ENCODE measurements around the gene PCDHAC2. TPM values are rescaled to one million over a fixed set of nuclear protein-coding genes. Genes with fewer than 3 reads are reported as not detected.

The PCDHAC2 gene
- under 1 TPM; 0.02 to 0.06 TPM for polyA plus RNA-seq

GRCh38 chr5:140966293-140967225 lies at the start of gene PCDHAC2:
PCDHAC2 (plus strand) TSS chr5:140966476; CDS start chr5:140966767, 291 bp downstream.
- Histone ChIP-seq H3K27me3 (ENCODE audit: control insufficient read depth in 1 of 2, insufficient read depth in 2 of 2, low read length in 2 of 2) (peaks cover 0 to 3% of the 10 kb centered on the region in 2 donors), H3K4me3 (ENCODE audit: low read depth in 1 of 2, low read length in 2 of 2) (peak within 1 kb of the TSS; percentile 40 to 50), H3K9me3 (ENCODE audit: control insufficient read depth in 2 of 2, insufficient read depth in 1 of 2, low read depth in 1 of 2, low read length in 1 of 2) (no peaks in the 10 kb centered on the region), H3K36me3 (ENCODE audit: control insufficient read depth in 2 of 2, insufficient read depth in 2 of 2, low read length in 1 of 2) (no peaks in the 10 kb centered on the region), H3K27ac (ENCODE audit: low read depth in 2 of 2, low read length in 1 of 2) (no peak within 1 kb of the TSS), H3K4me1 (ENCODE audit: control insufficient read depth in 2 of 2, insufficient read depth in 2 of 2, low read length in 1 of 2) (peaks cover 3 to 9% of the 10 kb centered on the region in 2 donors)
- WGBS, 2 donors = 4 to 6% methylated on average over 68 to 80 of the region's 80 CpGs

DNA sequence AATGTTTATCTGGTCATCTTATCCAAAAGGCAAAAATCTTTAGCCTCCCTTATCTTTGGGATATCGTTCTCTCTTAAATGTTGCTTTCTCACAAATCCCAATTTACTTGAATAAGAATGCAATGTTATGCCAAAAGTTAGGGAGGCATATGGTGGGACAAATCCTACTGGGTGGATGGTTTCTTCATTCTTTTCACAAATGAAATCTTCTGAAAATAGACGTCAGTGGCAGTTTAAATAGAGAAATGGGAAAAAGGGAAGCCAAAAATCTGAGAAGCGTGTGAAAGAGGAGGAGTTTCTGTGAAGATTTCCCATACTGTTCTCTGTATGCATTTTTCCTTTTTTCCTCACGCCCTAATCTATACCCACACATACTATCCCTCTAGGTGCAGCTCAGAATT lies 42.7 kb upstream of the PCDHAC2 start:
- Histone ChIP-seq H3K4me1 (ENCODE audit: control insufficient read depth in 2 of 2, insufficient read depth in 2 of 2, low read length in 1 of 2) (peaks cover 0 to 13% of the 10 kb centered on the region in 2 donors), H3K4me3 (ENCODE audit: low read depth in 1 of 2, low read length in 2 of 2) (no peak overlapping the region), H3K27ac (ENCODE audit: low read depth in 2 of 2, low read length in 1 of 2) (no peak overlapping the region), H3K9me3 (ENCODE audit: control insufficient read depth in 2 of 2, insufficient read depth in 1 of 2, low read depth in 1 of 2, low read length in 1 of 2) (peaks cover 2 to 13% of the 10 kb centered on the region in 2 donors), H3K27me3 (ENCODE audit: control insufficient read depth in 1 of 2, insufficient read depth in 2 of 2, low read length in 2 of 2) (peaks cover 0 to 6% of the 10 kb centered on the region in 2 donors), H3K36me3 (ENCODE audit: control insufficient read depth in 2 of 2, insufficient read depth in 2 of 2, low read length in 1 of 2) (no peaks in the 10 kb centered on the region)
- 55 to 67% methylated on average over 4 of the region's 4 CpGs for WGBS, 2 donors

- 5 to 7% methylated on average over 41 of the region's 41 CpGs for WGBS, 2 donors
- Histone ChIP-seq H3K27ac (ENCODE audit: low read depth in 2 of 2, low read length in 1 of 2) (no peak within 1 kb of the TSS), H3K9me3 (ENCODE audit: control insufficient read depth in 2 of 2, insufficient read depth in 1 of 2, low read depth in 1 of 2, low read length in 1 of 2) (peaks cover 2 to 13% of the 10 kb centered on the region in 2 donors), H3K4me3 (ENCODE audit: low read depth in 1 of 2, low read length in 2 of 2) (peak within 1 kb of the TSS; percentile 36 to 41), H3K36me3 (ENCODE audit: control insufficient read depth in 2 of 2, insufficient read depth in 2 of 2, low read length in 1 of 2) (no peaks in the 10 kb centered on the region), H3K27me3 (ENCODE audit: control insufficient read depth in 1 of 2, insufficient read depth in 2 of 2, low read length in 2 of 2) (peaks cover 0 to 6% of the 10 kb centered on the region in 2 donors), H3K4me1 (ENCODE audit: control insufficient read depth in 2 of 2, insufficient read depth in 2 of 2, low read length in 1 of 2) (peaks cover 0 to 13% of the 10 kb centered on the region in 2 donors)
Measured at GRCh38 chr5:140925806-140926442, 40.4 kb upstream of the PCDHAC2 start, which contains the start of gene PCDHAC1. PCDHAC1 (plus strand) TSS chr5:140926299; CDS start chr5:140926893, 594 bp downstream.

GRCh38 chr5:140926443-140927227 lies 39.6 kb upstream of the PCDHAC2 start:
- Histone ChIP-seq H3K9me3 (ENCODE audit: control insufficient read depth in 2 of 2, insufficient read depth in 1 of 2, low read depth in 1 of 2, low read length in 1 of 2) (peaks cover 2 to 13% of the 10 kb centered on the region in 2 donors), H3K27ac (ENCODE audit: low read depth in 2 of 2, low read length in 1 of 2) (no peak overlapping the region), H3K27me3 (ENCODE audit: control insufficient read depth in 1 of 2, insufficient read depth in 2 of 2, low read length in 2 of 2) (peaks cover 0 to 6% of the 10 kb centered on the region in 2 donors), H3K36me3 (ENCODE audit: control insufficient read depth in 2 of 2, insufficient read depth in 2 of 2, low read length in 1 of 2) (no peaks in the 10 kb centered on the region), H3K4me3 (ENCODE audit: low read depth in 1 of 2, low read length in 2 of 2) (peak overlapping the region; percentile 36 to 41), H3K4me1 (ENCODE audit: control insufficient read depth in 2 of 2, insufficient read depth in 2 of 2, low read length in 1 of 2) (peaks cover 0 to 13% of the 10 kb centered on the region in 2 donors)
- WGBS, 2 donors = 4 to 5% methylated on average over 71 to 74 of the region's 74 CpGs

- 10 to 15% methylated on average over 26 of the region's 26 CpGs for WGBS, 2 donors
- H3K27ac ChIP-seq (ENCODE audit: low read depth in 2 of 2, low read length in 1 of 2) = no peak overlapping the region
- peaks cover 2 to 13% of the 10 kb centered on the region in 2 donors for H3K9me3 ChIP-seq (ENCODE audit: control insufficient read depth in 2 of 2, insufficient read depth in 1 of 2, low read depth in 1 of 2, low read length in 1 of 2)
- no peaks in the 10 kb centered on the region for H3K36me3 ChIP-seq (ENCODE audit: control insufficient read depth in 2 of 2, insufficient read depth in 2 of 2, low read length in 1 of 2)
- peaks cover 0 to 6% of the 10 kb centered on the region in 2 donors for H3K27me3 ChIP-seq (ENCODE audit: control insufficient read depth in 1 of 2, insufficient read depth in 2 of 2, low read length in 2 of 2)
- peak overlapping the region; percentile 36 to 41 for H3K4me3 ChIP-seq (ENCODE audit: low read depth in 1 of 2, low read length in 2 of 2)
- peaks cover 0 to 13% of the 10 kb centered on the region in 2 donors for H3K4me1 ChIP-seq (ENCODE audit: control insufficient read depth in 2 of 2, insufficient read depth in 2 of 2, low read length in 1 of 2)
Measured at GRCh38 chr5:140927228-140927573, 39.1 kb upstream of the PCDHAC2 start.

DNA sequence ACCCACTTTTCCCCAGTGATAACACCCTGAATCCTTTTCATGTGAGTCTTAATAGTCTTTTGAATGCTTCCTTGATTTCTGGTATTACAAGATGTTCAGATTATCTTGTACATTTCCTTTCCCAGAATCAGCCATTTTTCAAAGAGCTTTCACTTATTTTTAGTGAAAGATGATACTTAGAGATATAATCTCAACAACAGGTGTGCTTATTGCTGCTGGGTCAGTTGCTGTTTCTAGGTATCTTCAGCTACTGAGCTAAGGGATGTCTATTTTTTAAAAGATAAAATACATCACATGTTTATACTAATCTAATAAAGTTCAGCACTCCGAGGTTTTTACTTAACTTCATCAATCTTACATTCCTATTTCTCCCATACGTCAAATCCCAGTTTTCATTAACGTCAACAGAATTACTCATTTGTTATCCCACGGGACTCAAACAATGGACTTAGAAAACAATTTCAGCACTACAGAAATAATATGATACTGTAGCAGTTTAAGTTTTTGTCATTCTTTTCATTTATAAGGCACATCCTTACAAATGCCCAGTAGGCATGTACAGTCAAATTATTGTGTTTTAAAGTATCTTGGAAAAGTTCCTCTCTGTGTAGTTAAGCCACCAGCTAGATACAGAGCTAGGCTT lies 31.2 kb upstream of the PCDHAC2 start:
- Histone ChIP-seq H3K27ac (ENCODE audit: low read depth in 2 of 2, low read length in 1 of 2) (no peak overlapping the region), H3K4me1 (ENCODE audit: control insufficient read depth in 2 of 2, insufficient read depth in 2 of 2, low read length in 1 of 2) (no peaks in the 10 kb centered on the region), H3K9me3 (ENCODE audit: control insufficient read depth in 2 of 2, insufficient read depth in 1 of 2, low read depth in 1 of 2, low read length in 1 of 2) (no peaks in the 10 kb centered on the region), H3K36me3 (ENCODE audit: control insufficient read depth in 2 of 2, insufficient read depth in 2 of 2, low read length in 1 of 2) (no peaks in the 10 kb centered on the region), H3K27me3 (ENCODE audit: control insufficient read depth in 1 of 2, insufficient read depth in 2 of 2, low read length in 2 of 2) (no peaks in the 10 kb centered on the region), H3K4me3 (ENCODE audit: low read depth in 1 of 2, low read length in 2 of 2) (no peak overlapping the region)
- WGBS, 2 donors = 71 to 78% methylated on average over 4 of the region's 4 CpGs

DNA sequence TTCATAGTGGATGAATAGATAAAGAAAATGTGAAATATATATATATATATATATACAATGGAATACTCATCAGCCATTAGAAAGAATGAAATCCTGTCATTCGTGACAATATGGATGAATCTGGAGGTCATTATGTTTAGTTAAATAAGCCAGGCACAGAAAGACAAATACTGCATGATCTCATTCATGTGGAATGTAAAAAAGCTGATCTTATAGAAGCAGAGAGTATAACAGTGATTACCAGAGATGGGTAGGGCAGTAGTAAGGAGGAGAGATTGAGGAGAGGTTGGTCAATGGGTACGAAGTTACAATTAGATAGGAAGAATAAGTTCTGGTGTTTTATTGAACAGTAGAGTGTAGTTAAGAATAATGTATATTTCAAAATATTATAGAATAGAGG lies 19.7 kb upstream of the PCDHAC2 start:
- Histone ChIP-seq H3K27me3 (ENCODE audit: control insufficient read depth in 1 of 2, insufficient read depth in 2 of 2, low read length in 2 of 2) (no peaks in the 10 kb centered on the region), H3K4me1 (ENCODE audit: control insufficient read depth in 2 of 2, insufficient read depth in 2 of 2, low read length in 1 of 2) (no peaks in the 10 kb centered on the region), H3K4me3 (ENCODE audit: low read depth in 1 of 2, low read length in 2 of 2) (no peak overlapping the region), H3K9me3 (ENCODE audit: control insufficient read depth in 2 of 2, insufficient read depth in 1 of 2, low read depth in 1 of 2, low read length in 1 of 2) (no peaks in the 10 kb centered on the region), H3K27ac (ENCODE audit: low read depth in 2 of 2, low read length in 1 of 2) (no peak overlapping the region), H3K36me3 (ENCODE audit: control insufficient read depth in 2 of 2, insufficient read depth in 2 of 2, low read length in 1 of 2) (no peaks in the 10 kb centered on the region)
- 32 to 47% methylated on average over 2 of the region's 2 CpGs for WGBS, 2 donors

- Histone ChIP-seq H3K9me3 (ENCODE audit: control insufficient read depth in 2 of 2, insufficient read depth in 1 of 2, low read depth in 1 of 2, low read length in 1 of 2) (no peaks in the 10 kb centered on the region), H3K27ac (ENCODE audit: low read depth in 2 of 2, low read length in 1 of 2) (no peak overlapping the region), H3K36me3 (ENCODE audit: control insufficient read depth in 2 of 2, insufficient read depth in 2 of 2, low read length in 1 of 2) (no peaks in the 10 kb centered on the region), H3K27me3 (ENCODE audit: control insufficient read depth in 1 of 2, insufficient read depth in 2 of 2, low read length in 2 of 2) (no peaks in the 10 kb centered on the region), H3K4me1 (ENCODE audit: control insufficient read depth in 2 of 2, insufficient read depth in 2 of 2, low read length in 1 of 2) (no peaks in the 10 kb centered on the region), H3K4me3 (ENCODE audit: low read depth in 1 of 2, low read length in 2 of 2) (no peak overlapping the region)
- WGBS, 2 donors = 76 to 79% methylated on average over 6 of the region's 6 CpGs
Measured at GRCh38 chr5:140951636-140952035, 14.6 kb upstream of the PCDHAC2 start.

- H3K36me3 ChIP-seq (ENCODE audit: control insufficient read depth in 2 of 2, insufficient read depth in 2 of 2, low read length in 1 of 2) = no peaks in the 10 kb centered on the region
- no peaks in the 10 kb centered on the region for H3K27me3 ChIP-seq (ENCODE audit: control insufficient read depth in 1 of 2, insufficient read depth in 2 of 2, low read length in 2 of 2)
- H3K27ac ChIP-seq (ENCODE audit: low read depth in 2 of 2, low read length in 1 of 2) = no peak overlapping the region
- no peak overlapping the region for H3K4me3 ChIP-seq (ENCODE audit: low read depth in 1 of 2, low read length in 2 of 2)
- H3K4me1 ChIP-seq (ENCODE audit: control insufficient read depth in 2 of 2, insufficient read depth in 2 of 2, low read length in 1 of 2) = no peaks in the 10 kb centered on the region
- H3K9me3 ChIP-seq (ENCODE audit: control insufficient read depth in 2 of 2, insufficient read depth in 1 of 2, low read depth in 1 of 2, low read length in 1 of 2) = no peaks in the 10 kb centered on the region
- WGBS, 2 donors = 34 to 49% methylated on average over 2 of the region's 2 CpGs
Measured at GRCh38 chr5:140953234-140953633, 13.0 kb upstream of the PCDHAC2 start.
